NCI-H146 (cell line): Measurements from ENCODE around the gene PDE4D.

Experiments
- DNase-seq: peaks from one replicate; lab custom pipeline; 2025; lab: John Stamatoyannopoulos, UW

PDE4D gene

GRCh38 chr5:59548807-59549357, 344.6 kb downstream of the PDE4D start:
- peak; percentile 93 for DNase-seq

GRCh38 chr5:59547731-59548130, 345.8 kb downstream of the PDE4D start:
- no peak for DNase-seq

- DNase-seq: no peak
These were observed 349.0 kb downstream of the PDE4D start for GRCh38 chr5:59544573-59544972.

- DNase-seq: no peak
These were observed 349.6 kb downstream of the PDE4D start for GRCh38 chr5:59543821-59544442.

GRCh38 chr5:59542851-59543820, 350.4 kb downstream of the PDE4D start:
- DNase-seq: peak; percentile 66

- DNase-seq: no peak
These were observed 351.2 kb downstream of the PDE4D start for GRCh38 chr5:59542306-59542705.

- peak; percentile 72 for DNase-seq
These were observed 353.2 kb downstream of the PDE4D start for GRCh38 chr5:59540366-59540765.

- peak; percentile 63 for DNase-seq
These were observed 354.8 kb downstream of the PDE4D start for GRCh38 chr5:59538750-59539121.

GRCh38 chr5:59537961-59538749, 355.4 kb downstream of the PDE4D start:
- no peak for DNase-seq

- DNase-seq: no peak
These were observed 356.7 kb downstream of the PDE4D start for GRCh38 chr5:59536875-59537274.

GRCh38 chr5:59535561-59535960, 358.0 kb downstream of the PDE4D start:
- DNase-seq: no peak

- no peak for DNase-seq
These were observed 359.8 kb downstream of the PDE4D start for GRCh38 chr5:59533730-59534108.

- DNase-seq: no peak
These were observed 360.4 kb downstream of the PDE4D start for GRCh38 chr5:59532979-59533729.

GRCh38 chr5:59529239-59529638, 364.3 kb downstream of the PDE4D start:
- no peak for DNase-seq

GRCh38 chr5:59528202-59528862, 365.2 kb downstream of the PDE4D start:
- DNase-seq: no peak

- DNase-seq: no peak
These were observed 367.6 kb downstream of the PDE4D start for GRCh38 chr5:59525957-59526356.

GRCh38 chr5:59525311-59525710, 368.2 kb downstream of the PDE4D start:
- no peak for DNase-seq

GRCh38 chr5:59522201-59522831, 371.2 kb downstream of the PDE4D start:
- DNase-seq: no peak

GRCh38 chr5:59521476-59521875, 372.1 kb downstream of the PDE4D start:
- DNase-seq: peak; percentile 23

- DNase-seq: no peak
These were observed 374.2 kb downstream of the PDE4D start for GRCh38 chr5:59519338-59519737.
